ENCODE measurements around the gene NPHP1. TPM values are rescaled to one million over a fixed set of nuclear protein-coding genes. Genes with fewer than 3 reads are reported as not detected.

NPHP1 gene
- total and polyA plus RNA-seq, 2 of the 8 experiments (the other 6 are each of a cell fraction or from before 2014, with no cell fraction given) = 1.4 to 2.8 TPM

DNA sequence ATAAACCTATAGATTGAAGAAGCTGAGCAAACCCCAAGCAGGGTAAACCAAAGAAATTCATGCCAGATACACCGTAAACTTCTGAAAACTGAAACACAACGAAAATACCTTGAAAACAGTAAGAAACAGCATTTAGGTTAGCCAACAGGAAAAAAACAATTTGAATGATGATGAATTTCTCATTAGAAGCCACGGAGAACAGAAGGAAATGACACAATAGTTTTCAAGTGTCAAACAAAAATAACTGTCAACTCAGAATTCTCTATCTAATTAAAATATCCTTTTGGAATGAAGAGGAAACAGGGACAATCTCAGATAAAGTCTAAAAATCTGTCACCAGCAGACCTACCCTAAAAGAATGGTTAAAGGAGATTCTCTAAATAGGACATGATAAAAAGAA lies 51.9 kb downstream of the NPHP1 start:
- Histone ChIP-seq H3K23ac (ENCODE audit: insufficient read length) (no peak overlapping the region), H3K9ac (replicated peaks in 1 of 4; ENCODE audit: extremely low read depth in 1 of 4, low read depth in 3 of 4, low read length in 3 of 4) (no peak overlapping the region), H4K5ac (ENCODE audit: insufficient read length, low read depth, low read length) (no peak overlapping the region), H3K56ac (replicated peaks; ENCODE audit: insufficient read length, low read depth, low read length) (no peak overlapping the region), H2AFZ (ENCODE audit: low read length) (no peak overlapping the region), H3K4me2 (ENCODE audit: insufficient read depth in 1 of 2, low read depth in 2 of 2, low read length in 2 of 2) (no peak overlapping the region), H3K27me3 (replicated peaks in 1 of 4; ENCODE audit: control insufficient read depth in 3 of 4, extremely low read depth in 1 of 4, insufficient read depth in 3 of 4, low read length in 3 of 4) (no peaks in the 10 kb centered on the region), H3K79me2 (ENCODE audit: control insufficient read depth in 1 of 2, insufficient read depth in 2 of 2, low read length in 2 of 2) (no peaks in the 10 kb centered on the region), H2BK120ac (replicated peaks; ENCODE audit: low read depth, low read length) (no peak overlapping the region), H4K91ac (replicated peaks; ENCODE audit: insufficient read length, low read length) (no peak overlapping the region), H3K18ac (ENCODE audit: extremely low read depth, low read length) (no peak overlapping the region), H3K27ac (ENCODE audit: low read depth, low read length) (no peak overlapping the region), H2BK5ac (ENCODE audit: low read depth, low read length) (no peak overlapping the region), H3K9me3 (ENCODE audit: insufficient read depth in 2 of 2, low read depth in 1 of 2, low read length in 1 of 2) (peaks cover 13 to 16% of the 10 kb centered on the region in 2 experiments), H3K79me1 (ENCODE audit: low read depth, low read length) (no peaks in the 10 kb centered on the region), H3K4me3 (ENCODE audit: extremely low read depth in 1 of 4, insufficient read depth in 2 of 4, low read depth in 3 of 4, low read length in 4 of 4) (no peak overlapping the region), H4K8ac (ENCODE audit: extremely low read depth, insufficient read depth, low read length) (no peak overlapping the region), H3K36me3 (ENCODE audit: control insufficient read depth in 2 of 4, insufficient read depth in 4 of 4, low read length in 3 of 4) (no peaks in the 10 kb centered on the region), H4K20me1 (replicated peaks in 1 of 2; ENCODE audit: control insufficient read depth in 1 of 2, insufficient read depth in 2 of 2, low read length in 2 of 2) (no peaks in the 10 kb centered on the region), H2BK12ac (ENCODE audit: low read depth, low read length) (no peak overlapping the region), H2AK5ac (ENCODE audit: low read depth, low read length) (no peak overlapping the region), H3K4ac (replicated peaks; ENCODE audit: insufficient read length, low read depth, low read length) (no peak overlapping the region), H3K4me1 (replicated peaks in 1 of 4; ENCODE audit: control insufficient read depth in 3 of 4, insufficient read depth in 4 of 4, low read length in 3 of 4) (no peaks in the 10 kb centered on the region), H3K23me2 (ENCODE audit: low read depth, low read length) (no peaks in the 10 kb centered on the region; the same call in 1 of the 2 replicates), H3K14ac (ENCODE audit: insufficient read length) (no peak overlapping the region), H2BK20ac (ENCODE audit: low read length) (no peak overlapping the region), H2BK15ac (ENCODE audit: low read length) (no peak overlapping the region)
- 82% methylated on average over 3 of the region's 3 CpGs; no CpG with 5 or more reads in 1 of the 2 experiments for WGBS, 2 experiments (ENCODE audit: extremely low coverage in 1 of 2, insufficient coverage in 1 of 2, insufficient read length in 1 of 2, insufficient replicate concordance in 2 of 2, low coverage in 1 of 2, low lambda C conversion rate in 2 of 2, missing lambda C conversion rate in 1 of 2)
- TF ChIP-seq CEBPB (IDR thresholded peaks at IDR 0.05; ENCODE audit: low read depth, low read length) = no peak
- TF ChIP-seq SRF (IDR thresholded peaks at IDR 0.05; ENCODE audit: low read depth, low read length) = no peak
- DNase-seq (ENCODE audit: low read depth in 1 of 2, low spot score in 2 of 2) = no peak
- FAIRE-seq = no peak
- ChIA-PET CTCF (ENCODE audit: partially characterized antibody) (no interaction called here), POLR2A (ENCODE audit: partially characterized antibody) (no interaction called here)
